K562 (cell line): Measurements from ENCODE around the gene AMH. TPM values are rescaled to one million over a fixed set of nuclear protein-coding genes. Genes with fewer than 3 reads are reported as not detected.
A peak's percentile ranks its signal among the peaks of the same experiment; 100 is the strongest.

Source experiments
- ATAC-seq: fragments of 200-7000 bp; cut with Tn5 transposase; 3 replicates; pipeline ENCODE4 v1.9.1; 2020; ENCODE audit warnings: moderate library complexity
- BruUV-seq: library from RNA; stranded (reverse); fragments of 400-500 nt; replicated peaks from 2 replicates; lab custom pipeline; 2021; lab: Mats Ljungman, UMichigan
- CTCF ChIA-PET: fragments of 300-600 bp; formaldehyde crosslinking; extraction: SDS; loops from one replicate; lab custom pipeline; 2021; ENCODE audit warnings: low intra/inter-chr PET ratio; lab: Yijun Ruan, JAX
- POLR2A ChIA-PET: fragments of 300-600, 350-650 bp; sonication (Branson Sonifier 250); formaldehyde crosslinking; extraction: SDS; loops from one replicate; lab custom pipeline; 2021; ENCODE audit warnings: antibody characterized with exemption, inconsistent platforms; lab: Yijun Ruan, JAX
- DNase-seq, 4 experiments: peaks; one replicate each; pipeline versions ENCODE4 v3.0.0 to v3.0.0-alpha.2; 2011 to 2018; ENCODE audit warnings: low spot score in 3 of 4, mixed read lengths in 3 of 4; ENCODE audit errors: extremely low read depth in 1 of 4
- FAIRE-seq: peaks from 2 replicates; lab custom pipeline; 2011; peaks lifted over from hg19 to GRCh38; lab: Jason Lieb, UNC
- H2AFZ ChIP-seq: 2 replicates; pipeline ENCODE4 v1.6.0; 2011; ENCODE audit warnings: low read depth, low read length, control low read depth, inconsistent platforms
- H3K27ac ChIP-seq: fragments of 200-600 bp; 3 replicates; pipeline ENCODE4 v1.8.0; 2011; ENCODE audit warnings: low read depth, mild to moderate bottlenecking, control low read depth, inconsistent platforms, low read length, moderate library complexity, mixed read lengths; ENCODE audit errors: extremely low read depth
- H3K27me3 ChIP-seq, 2 experiments: fragments of 300-600 bp in 1 of 2; 2 replicates in 1 of 2; 3 replicates in 1 of 2; pipeline versions ENCODE4 v1.6.0 to v1.8.0; 2011; ENCODE audit warnings: inconsistent platforms in 2 of 2, low read length in 2 of 2, mild to moderate bottlenecking in 1 of 2, mixed read lengths in 1 of 2, moderate library complexity in 1 of 2; ENCODE audit not compliant: control insufficient read depth in 2 of 2, insufficient read depth in 2 of 2
- H3K36me3 ChIP-seq: fragments of 300-600 bp; 3 replicates; pipeline ENCODE4 v1.8.0; 2011; ENCODE audit warnings: mild to moderate bottlenecking, low read length, inconsistent platforms; ENCODE audit not compliant: control insufficient read depth, insufficient read depth
- H3K4me1 ChIP-seq, 2 experiments: fragments of 200-600 bp in 1 of 2; replicated peaks in 1 of 2; 2 replicates in 1 of 2; 3 replicates in 1 of 2; pipeline versions ENCODE4 v1.5.1 to v1.8.0; 2011; ENCODE audit warnings: inconsistent platforms in 2 of 2, low read length in 2 of 2, mild to moderate bottlenecking in 1 of 2, mixed read lengths in 1 of 2, moderate library complexity in 1 of 2; ENCODE audit not compliant: control insufficient read depth in 2 of 2, insufficient read depth in 2 of 2
- H3K4me2 ChIP-seq: 2 replicates; pipeline ENCODE4 v1.6.1; 2011; ENCODE audit warnings: low read length, control low read depth, inconsistent platforms, mixed read lengths; ENCODE audit not compliant: insufficient read depth
- H3K4me3 ChIP-seq: fragments of 200-600 bp; sonication (generic), shearing (Covaris generic); 2 replicates; pipeline ENCODE4 v1.5.1; 2016; ENCODE audit warnings: control low read depth, inconsistent platforms
- H3K79me2 ChIP-seq: fragments of 200-600 bp; 3 replicates; pipeline ENCODE4 v1.8.0; 2011; ENCODE audit warnings: low read length, inconsistent platforms; ENCODE audit not compliant: control insufficient read depth, insufficient read depth
- H3K9ac ChIP-seq, 2 experiments: 2 replicates each; pipeline versions ENCODE4 v1.6.0 to v1.6.1; 2011; ENCODE audit warnings: low read depth in 2 of 2, low read length in 2 of 2, control low read depth in 1 of 2, inconsistent platforms in 1 of 2, mild to moderate bottlenecking in 1 of 2, mixed read lengths in 1 of 2; ENCODE audit not compliant: insufficient read depth in 1 of 2
- H3K9me1 ChIP-seq: one replicate; pipeline ENCODE4 v1.6.0; 2011; ENCODE audit warnings: inconsistent platforms, mild to moderate bottlenecking, low read length, moderate library complexity; ENCODE audit not compliant: control insufficient read depth, insufficient read depth
- H3K9me3 ChIP-seq: replicated peaks from 2 replicates; pipeline ENCODE4 v1.5.1; 2011; ENCODE audit warnings: low read depth, low read length, inconsistent platforms; ENCODE audit not compliant: control insufficient read depth, insufficient read depth
- H4K20me1 ChIP-seq: replicated peaks from 2 replicates; pipeline ENCODE4 v1.6.1; 2011; ENCODE audit warnings: low read length, inconsistent platforms, mixed read lengths; ENCODE audit not compliant: control insufficient read depth, insufficient read depth
- ADNP ChIP-seq: fragments of 200-800 bp; sonication (Bioruptor generic); IDR thresholded peaks from 2 replicates; pipeline ENCODE4 v1.6.1; 2016; ENCODE audit warnings: missing genetic modification characterization, missing compliant biosample characterization
- BCOR ChIP-seq: fragments of 450-650 bp; IDR thresholded peaks from 2 replicates; pipeline ENCODE4 v1.6.1; 2016
- BRD9 ChIP-seq: fragments of 450-650 bp; IDR thresholded peaks from 2 replicates; pipeline ENCODE4 v1.6.1; 2018; ENCODE audit warnings: low read depth; ENCODE audit not compliant: partially characterized antibody
- CBX1 ChIP-seq: sonication (generic); IDR thresholded peaks from 2 replicates; pipeline ENCODE4 v1.6.1; 2016; ENCODE audit warnings: antibody characterized with exemption, low read depth, mild to moderate bottlenecking
- FOXA3 ChIP-seq, 2 experiments: fragments of 450-650 bp in 1 of 2; sonication (generic) in 1 of 2; formaldehyde crosslinking; IDR thresholded peaks in 1 of 2; conservative IDR thresholded peaks in 1 of 2; 2 replicates each; pipeline versions ENCODE4 v1.4.0 to v1.8.0; 2020 to 2022; ENCODE audit warnings: mild to moderate bottlenecking in 2 of 2, missing genetic modification reagents in 1 of 2
- HDAC2 ChIP-seq: fragments of 450-650 bp; IDR thresholded peaks from 2 replicates; pipeline ENCODE4 v1.6.1; 2016; ENCODE audit warnings: mild to moderate bottlenecking
- HDAC8 ChIP-seq: fragments of 450-650 bp; IDR thresholded peaks from 2 replicates; pipeline ENCODE4 v1.6.1; 2016; ENCODE audit warnings: mild to moderate bottlenecking, missing genetic modification characterization, moderate library complexity, missing compliant biosample characterization
- KDM1A ChIP-seq, 2 experiments: fragments of 450-650 bp; IDR thresholded peaks; 2 replicates each; pipeline ENCODE4 v1.6.1; 2016; ENCODE audit warnings: mild to moderate bottlenecking in 2 of 2
- MCM7 ChIP-seq, 2 experiments: fragments of 450-650 bp; IDR thresholded peaks; 2 replicates each; pipeline ENCODE4 v1.6.1; 2016 to 2018
- MYBL2 ChIP-seq, 2 experiments: fragments of 450-650 bp in 1 of 2; sonication (generic) in 1 of 2; formaldehyde crosslinking in 1 of 2; IDR thresholded peaks; 2 replicates each; pipeline versions ENCODE4 v1.6.1 to v1.8.1; 2017 to 2022; ENCODE audit warnings: borderline replicate concordance in 1 of 2, inconsistent platforms in 1 of 2, low read depth in 1 of 2, mild to moderate bottlenecking in 1 of 2, missing genetic modification reagents in 1 of 2, moderate library complexity in 1 of 2
- POLR2G ChIP-seq: fragments of 200-400 bp; formaldehyde crosslinking; IDR thresholded peaks from 2 replicates; pipeline ENCODE4 v1.6.1; 2017; ENCODE audit warnings: low read depth, mild to moderate bottlenecking, antibody characterized with exemption, low read length, moderate library complexity
- RBFOX2 ChIP-seq: fragments of 200-400 bp; formaldehyde crosslinking; IDR thresholded peaks from 2 replicates; pipeline ENCODE4 v1.6.1; 2017; ENCODE audit warnings: low read depth, mild to moderate bottlenecking, low read length, moderate library complexity
- RBM25 ChIP-seq: fragments of 200-400 bp; formaldehyde crosslinking; IDR thresholded peaks from 2 replicates; pipeline ENCODE4 v1.6.1; 2018; ENCODE audit warnings: low read length, low read depth, moderate library complexity; ENCODE audit not compliant: severe bottlenecking
- RHOXF2B ChIP-seq: fragments of 250-450 bp; sonication (Bioruptor Pico); conservative IDR thresholded peaks from 2 replicates; pipeline ENCODE4 v1.5.1; 2021
- WGBS: fragments of 100-300 bp; shearing (Covaris generic); methylation state at CpG from one replicate; pipeline ENCODE4 v1.1.6; 2016; ENCODE audit warnings: low coverage, mixed read lengths; ENCODE audit not compliant: insufficient coverage; ENCODE audit errors: missing lambda C conversion rate; 5-methylcytosine and 5-hydroxymethylcytosine counted together
- in situ Hi-C: fragments of 300-500 bp; cut with MboI; formaldehyde crosslinking; loops from 4 replicates; pipeline ENCODE4 v1.15.0; 2018; ENCODE audit warnings: inconsistent platforms, mixed read lengths
- intact Hi-C: fragments of 100-400 bp; cut with micrococcal nuclease; formaldehyde crosslinking; loops from 2 replicates; pipeline ENCODE4 v1.14.2; 2022
- polyA plus RNA-seq, 8 experiments: library from polyadenylated mRNA; depleted of rRNA in 4 of 8; stranded (reverse) in 5 of 8; unstranded in 3 of 8; fragments of >200 nt; fragmentation: Nextera tagmentation in 2 of 8; fragmentation: Illumina TruSeq in 1 of 8; extraction: Ambion mirVana in 2 of 8; extraction: Trizol in 1 of 8; gene quantifications; 2 replicates each; pipeline versions ENCODE4 v1.2.1 to v1.2.3, GENCODE V29; 2011 to 2014; ENCODE audit warnings: inconsistent platforms in 1 of 8, missing spikeins in 1 of 8
- total RNA-seq, 7 experiments: library from RNA; depleted of rRNA in 6 of 7; stranded (reverse); fragments of >200 nt in 6 of 7; fragmentation: Illumina TruSeq in 2 of 7; extraction: Trizol in 2 of 7; gene quantifications; 2 replicates each; pipeline versions ENCODE4 v1.2.1 to v1.2.3, GENCODE V29; 2011 to 2021; ENCODE audit warnings: low replicate concordance in 1 of 7

AMH gene
- total and polyA plus RNA-seq, 9 of the 15 experiments (the other 6 are each of a cell fraction or from before 2014, with no cell fraction given) = 0.29 to 27.4 (median 2.6) TPM; not detected in 2

- TF ChIP-seq POLR2G (0 out of 2 replicates have a peak, but pooled peaks have one; percentile 25), MYBL2 (IDR thresholded peaks at IDR 0.05; ENCODE audit: low read depth) (no peak), MYBL2 (CRISPR knock-in tag; IDR thresholded peaks at IDR 0.05; ENCODE audit: borderline replicate concordance) (no peak), CBX1 (0 out of 2 replicates have a peak, but pooled peaks have one; percentile 20), HDAC8 (tag) (no peak), MCM7 (IDR thresholded peaks at IDR 0.05) (no peak), ADNP (tag) (0 out of 2 replicates have a peak, but pooled peaks have one; percentile 8)
Observed at GRCh38 chr19:2286402-2287140, 37.4 kb downstream of the AMH start (continued).

- ChIA-PET POLR2A (interaction anchor here (0.5 to 2.6 kb wide), 8 partner anchors 9 to 89 kb away, joined by 3 to 18 read pairs (median 4); partner anchors contain the start of gene LSM7), CTCF (no interaction called here)
- Histone ChIP-seq H3K79me2 (no peaks in the 10 kb centered on the region), H3K27ac (no peak overlapping the region), H3K9ac (peak overlapping the region in 1 of 2 experiments; percentile 50; a peak in 1 of 4 replicates), H4K20me1 (no peaks in the 10 kb centered on the region), H3K4me1 (peaks cover 10 to 40% of the 10 kb centered on the region in 2 experiments), H3K36me3 (no peaks in the 10 kb centered on the region), H3K4me3 (no peak overlapping the region), H2AFZ (no peak overlapping the region), H3K9me3 (no peaks in the 10 kb centered on the region), H3K27me3 (no peaks in the 10 kb centered on the region), H3K4me2 (no peak overlapping the region), H3K9me1 (peaks cover 2% of the 10 kb centered on the region)
- WGBS = 62% methylated on average over 13 of the region's 13 CpGs
- ATAC-seq (no peak; the same call in 2 of the 3 replicates), FAIRE-seq (no peak), DNase-seq (no peak)
- BruUV-seq = no TSS peak
- TF ChIP-seq HDAC2 (0 out of 2 replicates have a peak, but pooled peaks have one; percentile 30), FOXA3 (CRISPR knock-in tag; conservative IDR thresholded peaks at IDR 0.05 in 1 of 2, IDR thresholded peaks at IDR 0.05 in 1 of 2) (no peak), RHOXF2B (no peak), RBM25 (peak; percentile 73), KDM1A (IDR thresholded peaks at IDR 0.05) (peak in 1 of 2 experiments; percentile 59; a peak in 3 of 4 replicates), BCOR (peak; percentile 83), BRD9 (no peak), RBFOX2 (0 out of 2 replicates have a peak, but pooled peaks have one; percentile 7)
- in situ Hi-C loops = no loop called here
- intact Hi-C loops = no loop called here
Observed at GRCh38 chr19:2287585-2288337, 38.6 kb downstream of the AMH start.
